Skin of body (tissue), 2 donors: ENCODE data around the gene STAM2. TPM values are rescaled to one million over a fixed set of nuclear protein-coding genes. Genes with fewer than 3 reads are reported as not detected.
"Not testable (repeated sequence)": the region's sequence is repeated elsewhere in the genome, so short reads cannot be mapped to it uniquely, and the experiment has no call there.

Experiments used
- DNase-seq: peaks from one replicate; lab custom pipeline; 2025; lab: John Stamatoyannopoulos, UW
- total RNA-seq: library from RNA; depleted of rRNA; stranded (reverse); fragments of >200 nt; gene quantifications from one replicate; pipeline ENCODE4 v1.2.3, GENCODE V29; 2014

The STAM2 gene
- total RNA-seq, 1 donor from 2014 or later: 33.9 TPM

DNA sequence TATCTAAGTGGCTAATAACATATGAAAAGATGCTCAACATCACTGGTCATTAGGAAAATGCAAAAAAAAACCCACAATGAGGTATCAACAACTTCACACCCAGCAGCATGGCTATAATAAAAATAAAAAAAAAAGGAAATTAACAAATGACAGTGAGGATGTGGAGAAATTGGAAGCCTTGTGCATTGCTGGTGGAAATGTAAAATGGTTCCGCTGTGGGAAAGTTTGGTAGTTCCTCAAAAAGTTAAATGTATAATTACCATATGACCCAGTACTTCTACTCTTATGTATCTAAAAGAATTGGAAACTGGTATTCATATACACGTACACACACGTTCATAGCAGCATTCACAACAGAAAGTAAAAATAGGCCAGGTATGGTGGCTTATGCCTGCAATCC lies 61.2 kb downstream of the STAM2 start:
- no peak for DNase-seq

DNA sequence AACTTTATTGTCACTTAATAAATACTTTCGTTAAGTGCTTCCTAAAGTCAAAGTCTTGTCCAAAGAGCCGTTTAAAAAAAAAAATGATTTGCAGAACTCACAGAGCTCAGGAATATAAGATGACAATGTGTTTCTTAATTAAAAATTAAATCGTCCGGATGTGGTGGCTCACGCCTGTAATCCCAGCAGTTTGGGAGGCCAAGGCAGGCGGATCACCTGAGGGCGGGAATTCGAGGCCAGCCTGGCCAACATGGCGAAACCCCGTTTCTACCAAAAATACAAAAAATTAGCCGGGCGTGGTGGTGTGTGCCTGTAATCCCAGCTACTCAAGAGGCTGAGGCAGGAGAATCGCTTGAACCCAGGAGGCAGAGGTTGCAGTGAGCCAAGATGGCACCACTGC lies 68.4 kb downstream of the STAM2 start:
- DNase-seq: not testable (repeated sequence)

DNA sequence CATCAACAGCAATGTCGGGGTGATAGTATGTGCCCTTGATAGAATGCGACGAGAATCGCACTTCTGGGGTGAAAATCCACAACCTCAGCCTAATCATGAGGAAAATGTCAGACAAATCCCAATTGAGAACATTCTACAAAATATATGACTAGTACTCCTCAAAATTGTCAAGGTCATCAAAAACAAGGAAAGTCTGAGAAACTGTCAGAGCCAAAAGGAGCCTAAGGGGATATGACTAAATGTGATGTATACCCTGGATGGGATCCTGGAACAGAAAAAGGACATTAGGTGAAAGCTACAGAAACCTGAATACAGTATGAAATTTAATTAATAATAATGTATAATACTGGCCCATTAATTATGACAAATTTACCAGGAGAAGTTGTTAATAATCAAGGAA lies 69.1 kb downstream of the STAM2 start:
- DNase-seq: no peak

DNA sequence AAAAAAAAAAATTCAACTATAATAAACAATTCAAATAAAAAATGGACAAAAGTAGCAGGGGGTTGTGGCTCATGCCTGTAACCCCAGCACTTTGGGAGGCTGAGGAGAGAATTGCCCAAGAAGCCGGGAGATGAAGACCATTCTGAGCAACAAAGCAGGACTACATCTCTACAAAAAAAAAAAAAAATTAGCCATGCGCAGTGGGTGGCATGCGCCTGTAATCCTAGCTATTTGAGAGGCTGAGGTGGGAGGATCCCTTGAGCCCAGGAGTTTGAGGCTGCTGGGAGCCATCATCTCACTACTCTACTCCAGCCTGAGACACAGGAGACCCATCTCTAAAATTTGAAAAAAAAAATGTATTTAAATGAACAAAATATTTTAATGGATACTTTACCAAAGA lies 72.3 kb downstream of the STAM2 start:
- no peak for DNase-seq

DNA sequence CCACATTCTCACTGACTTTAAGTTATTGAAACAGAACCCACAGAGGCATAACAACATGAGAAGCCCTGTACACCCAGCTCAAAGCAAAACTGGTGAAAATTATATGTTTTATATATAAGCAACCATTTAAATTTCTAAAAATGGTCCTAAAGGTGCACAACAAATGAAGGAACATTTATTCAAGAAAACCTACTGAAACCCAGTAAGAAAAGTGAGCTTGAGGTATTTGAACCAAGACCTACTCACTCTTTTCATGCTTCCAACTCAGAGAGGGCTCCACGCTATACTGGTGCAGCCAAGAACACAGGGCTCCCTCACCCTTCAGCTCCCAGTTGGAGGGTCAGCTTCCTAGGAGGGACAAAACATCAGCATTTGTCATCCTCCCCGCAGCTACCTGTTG lies 74.6 kb downstream of the STAM2 start:
- DNase-seq: no peak

DNA sequence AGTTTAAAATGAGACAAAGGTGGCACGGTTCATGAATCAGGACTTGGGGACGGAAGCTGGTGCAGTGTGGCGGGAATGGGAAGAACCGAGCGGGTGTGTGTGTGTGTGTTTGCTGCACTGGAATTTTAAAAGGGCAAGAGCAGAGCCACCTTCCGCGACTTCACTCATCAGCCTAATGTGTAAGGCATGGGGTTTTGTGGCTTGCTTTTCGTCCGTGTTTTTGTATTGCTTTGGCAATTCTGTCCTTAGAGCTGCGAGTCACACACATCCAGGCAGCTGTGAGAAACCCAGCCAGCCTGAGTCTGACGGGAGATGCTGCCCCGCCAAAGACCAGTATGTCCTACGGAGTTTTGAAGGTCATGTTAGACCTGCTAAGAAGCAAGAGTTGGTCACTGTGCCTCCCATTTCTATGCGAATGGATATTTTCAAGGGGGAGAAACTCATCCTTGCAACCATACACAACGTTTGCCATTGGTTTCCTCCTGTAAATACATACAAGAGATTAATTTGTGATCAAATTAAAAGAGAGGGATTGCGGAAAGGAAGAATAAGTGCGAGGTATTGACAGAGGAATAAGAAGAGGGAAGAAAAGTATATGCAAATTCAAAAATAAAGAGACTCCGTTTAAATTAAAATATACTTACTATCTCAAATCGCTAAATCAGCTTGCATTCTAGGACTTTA lies 76.1 kb downstream of the STAM2 start:
- DNase-seq: no peak

DNA sequence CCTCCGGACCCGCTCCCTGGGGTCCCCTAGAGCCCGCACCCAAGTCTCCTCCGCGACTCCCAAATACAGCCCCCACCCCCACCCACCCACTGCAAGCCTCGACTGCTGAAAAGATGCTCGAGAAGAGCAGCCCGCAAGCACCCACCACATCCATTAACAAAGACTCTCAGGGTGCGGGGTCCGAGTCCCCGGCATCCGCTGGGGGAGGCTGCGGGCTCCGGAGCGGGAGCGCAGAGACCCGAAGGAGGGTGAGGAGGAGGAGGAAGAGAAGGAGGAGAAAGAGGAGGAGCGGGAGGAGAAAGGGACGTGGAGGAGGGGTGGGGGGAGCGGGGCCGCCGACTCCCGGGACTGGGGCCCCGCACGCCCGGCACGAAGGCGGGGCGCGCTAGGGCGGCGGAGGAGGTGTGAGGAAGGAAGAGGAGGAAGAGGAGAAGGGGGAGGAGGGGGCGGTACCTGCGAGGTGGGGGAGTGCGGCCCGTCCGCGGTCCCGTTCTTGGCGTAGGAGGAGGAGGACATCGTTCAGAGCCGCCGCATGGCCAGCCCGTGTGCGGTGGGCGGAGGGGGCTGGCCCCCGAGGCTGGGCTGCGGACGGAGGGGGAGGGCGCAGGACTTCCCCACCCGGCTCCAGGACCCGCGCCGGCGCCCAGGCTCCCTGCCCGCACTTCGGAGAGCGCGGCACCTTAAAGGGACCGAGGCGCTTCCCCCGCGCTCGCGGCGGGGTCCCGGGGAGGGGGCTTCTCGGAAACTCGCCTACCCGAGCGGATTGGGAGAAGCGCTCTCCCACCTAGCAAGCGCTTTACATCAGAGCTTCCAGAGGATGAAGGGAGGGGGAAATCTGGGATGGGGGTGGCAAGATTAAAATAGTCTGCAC lies 76.8 kb downstream of the STAM2 start, which contains the start of gene CACNB4:
TSS of gene CACNB4 (minus strand) at position 549 of the 871 bp plus-strand sequence.
- DNase-seq: no peak

DNA sequence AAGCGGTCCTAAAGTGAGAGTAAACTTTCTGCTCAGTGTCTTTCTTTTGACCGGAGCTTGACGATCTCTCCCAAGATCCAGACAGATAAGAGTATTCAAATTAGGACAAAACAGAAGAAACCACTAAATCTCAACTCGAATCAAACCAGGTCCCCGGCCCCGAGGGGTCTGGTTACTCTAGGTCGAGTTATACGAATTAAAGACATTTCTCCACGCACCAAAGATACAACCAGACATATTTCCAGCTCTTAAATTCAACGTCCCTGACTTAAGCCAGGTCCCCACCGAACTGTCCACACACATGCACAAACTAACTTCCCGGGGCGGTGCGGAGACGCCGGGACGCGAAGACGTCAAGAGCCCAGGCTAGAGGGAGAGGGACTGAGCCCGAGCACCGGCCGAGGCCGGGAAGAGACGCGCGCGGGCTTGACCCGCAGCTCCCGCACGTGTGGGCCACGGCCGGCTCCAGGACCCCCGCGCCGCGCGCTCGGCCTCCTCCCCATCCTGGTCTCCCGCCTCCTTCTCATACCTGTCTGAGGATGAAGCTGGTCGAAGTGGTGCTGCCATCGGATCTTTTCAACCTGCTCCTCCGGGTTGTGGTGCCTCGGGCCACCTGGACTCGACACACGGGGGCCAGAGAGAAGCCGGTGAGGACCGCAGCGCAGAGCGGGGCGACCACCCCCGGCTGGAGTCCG lies 77.6 kb downstream of the STAM2 start:
- peak; percentile 50 for DNase-seq

DNA sequence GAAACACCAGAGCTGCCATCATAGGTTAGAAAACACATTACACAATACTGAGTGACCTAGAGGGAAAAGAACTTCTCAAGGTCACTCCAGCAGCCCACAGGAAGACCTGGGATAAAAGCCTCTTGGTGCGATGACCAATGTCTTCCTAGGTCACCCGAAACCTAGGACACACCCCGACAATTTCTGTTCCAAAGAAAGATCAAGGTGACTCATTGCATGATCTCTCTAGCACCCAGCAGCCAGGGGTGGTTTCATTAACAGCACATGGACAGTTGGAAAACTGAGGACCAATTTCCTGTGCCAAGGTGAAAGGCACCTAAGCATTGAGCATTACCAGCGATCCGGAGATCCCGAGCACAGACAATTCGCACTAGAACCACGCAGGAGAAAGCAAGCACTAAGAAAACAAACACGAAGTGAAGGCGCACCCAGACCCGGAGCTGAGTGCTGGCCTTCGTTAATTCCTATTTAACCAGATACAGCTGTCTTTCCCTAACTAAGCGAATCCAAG lies 78.2 kb downstream of the STAM2 start:
- DNase-seq: peak; percentile 50

DNA sequence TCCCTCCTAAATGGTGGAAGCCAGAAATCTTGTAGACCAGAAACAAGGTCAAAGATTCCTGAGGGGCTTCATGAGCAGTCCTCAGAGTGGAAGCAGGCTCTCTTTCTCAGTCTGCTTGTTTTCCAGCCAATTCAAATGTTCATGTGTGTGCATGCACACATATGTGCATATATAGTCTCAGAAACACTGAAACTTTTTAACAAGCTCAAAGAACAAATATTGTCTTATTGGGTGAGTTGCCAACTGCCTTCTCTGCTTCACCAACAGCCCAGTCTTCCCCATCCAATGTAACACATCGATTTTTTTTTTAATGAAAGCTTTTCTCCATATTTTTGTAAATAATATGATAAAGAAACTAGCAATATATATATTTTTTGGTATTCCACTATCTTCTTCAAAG lies 80.4 kb downstream of the STAM2 start:
- no peak for DNase-seq

DNA sequence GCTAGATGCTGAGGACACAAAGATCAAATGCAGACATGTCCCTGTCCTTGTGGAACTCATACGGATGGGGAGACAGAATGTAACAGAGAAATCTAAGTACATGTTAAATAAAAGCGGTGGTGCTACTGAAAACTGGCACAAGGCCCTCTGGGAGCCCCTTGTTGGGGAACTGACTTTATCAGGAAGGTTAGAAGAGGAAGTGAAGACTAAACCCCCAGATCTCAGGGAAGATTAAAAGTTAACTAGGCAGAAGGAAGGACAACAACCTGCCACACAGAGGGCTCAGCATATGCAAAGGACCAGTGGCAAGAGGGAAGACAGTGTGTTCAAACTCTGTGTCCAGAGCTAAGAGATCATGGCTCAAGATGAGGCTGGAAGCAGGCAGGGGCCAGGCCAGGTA lies 81.5 kb downstream of the STAM2 start:
- DNase-seq: no peak

DNA sequence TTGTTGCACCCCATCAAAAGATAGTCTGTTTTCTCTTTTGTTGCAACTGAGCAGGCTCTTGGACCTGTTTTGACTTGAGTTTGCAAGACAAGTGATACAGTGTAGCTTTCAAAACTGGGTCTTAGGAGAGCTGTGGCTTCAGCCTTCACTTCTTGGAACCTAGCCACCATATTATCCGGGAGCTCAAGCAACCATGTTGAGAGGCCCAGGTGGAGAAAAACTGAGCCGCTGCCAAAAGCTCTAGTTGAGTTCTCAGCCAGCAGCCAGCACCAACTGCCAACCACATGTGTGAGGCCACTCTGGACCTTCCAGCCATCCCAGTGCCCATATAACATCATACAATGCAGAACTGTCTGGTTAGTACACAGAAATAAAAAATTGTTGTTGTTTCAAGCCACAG lies 82.1 kb downstream of the STAM2 start:
- DNase-seq: no peak

DNA sequence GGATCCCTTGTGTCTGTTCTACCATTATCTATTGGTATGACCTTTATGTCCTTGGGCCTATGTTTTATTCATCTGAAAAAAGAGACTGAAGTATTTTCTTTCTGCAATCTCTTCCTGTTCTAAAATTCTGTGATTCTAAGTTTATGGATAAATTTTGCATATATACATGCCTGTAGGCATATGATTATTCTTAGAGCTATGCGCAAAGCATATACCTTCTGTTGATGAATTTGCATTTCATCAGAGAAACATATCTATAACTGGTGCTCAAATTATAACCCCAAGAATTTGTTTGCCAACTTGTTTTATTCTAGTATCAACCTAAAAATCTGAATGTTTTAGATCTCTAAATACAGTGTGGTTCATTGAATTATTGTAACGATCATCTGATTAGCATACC lies 83.5 kb downstream of the STAM2 start:
- DNase-seq: no peak

DNA sequence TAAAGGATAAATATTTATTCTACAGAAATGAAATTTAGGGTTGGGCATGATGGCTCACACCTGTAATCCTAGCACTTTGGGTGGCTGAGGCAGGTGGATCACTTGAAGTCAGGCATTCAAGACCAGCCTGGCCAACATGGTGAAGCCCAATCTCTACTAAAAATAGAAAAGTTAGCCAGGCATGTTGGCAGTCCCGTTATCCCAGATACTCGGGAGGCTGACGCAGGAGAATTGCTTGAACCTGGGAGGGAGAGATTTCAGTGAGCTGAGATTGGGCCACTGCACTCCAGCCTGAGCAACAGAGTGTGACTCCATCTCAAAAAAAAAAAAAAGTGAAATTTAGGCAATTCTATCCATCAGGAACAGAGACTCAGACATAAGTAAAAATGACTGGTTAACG lies 84.8 kb downstream of the STAM2 start:
- not testable (repeated sequence) for DNase-seq

DNA sequence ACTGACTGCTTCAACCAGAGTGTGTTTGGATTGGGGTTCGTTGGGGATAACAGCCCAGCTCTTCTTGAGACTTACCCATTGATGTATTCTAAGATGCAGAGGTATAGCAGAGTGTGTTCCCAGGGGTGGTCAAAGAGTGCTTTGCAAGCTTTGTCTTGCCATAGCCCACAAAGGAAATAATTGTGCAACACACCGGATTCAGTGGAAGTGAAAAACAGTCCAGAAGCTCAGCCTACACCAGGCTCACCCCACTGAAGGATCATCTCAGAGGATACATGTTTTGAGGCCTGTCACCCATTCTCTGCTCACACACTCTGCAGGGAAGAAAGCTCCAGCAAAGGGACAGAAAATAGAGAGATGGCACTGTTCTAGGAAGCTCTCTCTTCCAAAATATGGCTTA lies 86.3 kb downstream of the STAM2 start:
- no peak for DNase-seq

DNA sequence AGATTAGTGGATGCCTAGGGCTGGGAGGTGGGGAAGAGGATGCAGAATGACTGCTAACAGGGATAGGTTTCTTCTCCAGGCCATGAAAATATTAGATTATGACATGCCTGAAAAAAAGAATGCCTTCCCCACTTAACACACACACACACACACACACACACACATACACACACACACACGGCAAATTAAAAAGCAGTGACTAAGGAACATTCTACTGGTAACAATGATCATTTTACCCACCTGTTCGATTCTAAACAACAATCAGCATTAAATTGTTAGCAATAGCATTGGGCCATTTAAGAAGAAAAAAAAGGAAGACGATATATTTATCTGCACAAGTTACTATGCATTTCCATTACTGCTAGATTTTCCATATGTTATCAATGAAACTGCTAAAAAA lies 87.6 kb downstream of the STAM2 start:
- no peak for DNase-seq

DNA sequence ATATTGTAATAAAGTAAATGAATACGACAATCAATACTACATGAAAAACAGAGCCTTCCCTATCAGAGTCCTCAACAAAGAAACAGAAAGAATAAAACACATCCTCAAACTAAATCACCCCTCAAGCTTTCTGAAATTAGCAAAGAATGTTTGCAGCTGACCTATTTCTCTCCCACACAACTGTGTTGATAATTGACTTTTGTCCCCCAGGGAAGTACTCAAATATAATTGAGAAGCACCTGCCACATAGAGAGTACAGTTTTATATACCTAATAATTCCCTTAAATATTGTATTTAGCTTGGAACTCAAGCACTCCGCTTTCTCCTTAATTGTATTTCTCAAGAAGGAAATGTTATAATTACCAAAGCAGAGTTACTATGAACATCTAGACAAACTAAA lies 89.3 kb downstream of the STAM2 start:
- DNase-seq: no peak

DNA sequence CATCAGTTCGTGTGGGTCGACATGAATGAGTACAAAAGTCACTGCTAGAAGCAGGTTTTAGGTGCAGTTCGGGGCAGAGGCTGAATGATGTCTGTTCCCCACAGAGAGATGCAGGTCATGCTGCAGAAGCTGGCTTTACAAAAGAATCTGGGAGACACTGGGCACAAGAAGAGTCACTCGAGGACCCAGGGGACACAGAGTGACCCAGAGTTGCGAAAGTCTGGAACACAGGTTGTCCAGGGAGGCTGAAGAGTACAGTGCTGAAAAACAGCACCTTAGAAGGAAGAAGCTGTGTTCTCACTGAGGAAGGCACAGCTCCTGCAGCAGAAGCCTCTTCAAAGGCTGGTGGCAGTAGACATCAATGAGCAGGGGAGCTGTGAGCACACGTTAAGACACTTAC lies 91.5 kb downstream of the STAM2 start:
- no peak for DNase-seq

DNA sequence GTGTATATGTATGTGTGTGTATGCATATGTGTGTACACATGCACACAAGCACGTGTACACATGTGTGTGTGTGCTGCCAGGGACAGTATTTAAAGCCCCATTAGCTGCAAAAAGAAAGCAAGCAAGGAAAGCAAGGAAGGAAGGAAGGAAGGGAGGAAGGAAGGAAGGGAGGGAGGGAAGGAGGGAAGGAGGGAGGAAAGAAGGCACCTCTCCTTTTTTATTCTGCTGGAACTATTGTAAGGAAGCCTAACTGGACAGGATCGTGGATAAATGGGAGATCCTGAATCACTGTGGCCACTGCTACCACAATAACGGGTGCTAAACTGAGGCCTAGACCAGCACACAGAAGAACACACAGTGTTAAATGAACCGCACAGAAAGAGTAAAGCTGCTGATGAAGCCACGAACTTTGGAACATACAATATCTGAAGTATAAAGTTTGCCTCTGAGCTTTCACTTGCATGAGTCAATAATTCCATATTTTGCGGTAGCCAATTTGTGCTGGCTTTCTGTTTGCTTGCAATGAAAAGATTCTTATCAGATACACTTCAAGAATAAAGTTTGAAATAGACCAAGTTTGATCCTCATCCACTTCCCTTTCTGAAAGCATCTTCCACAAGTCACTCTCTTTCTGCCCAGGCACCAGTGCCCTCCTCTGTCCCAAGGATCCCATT lies 92.2 kb downstream of the STAM2 start:
- DNase-seq: no peak

DNA sequence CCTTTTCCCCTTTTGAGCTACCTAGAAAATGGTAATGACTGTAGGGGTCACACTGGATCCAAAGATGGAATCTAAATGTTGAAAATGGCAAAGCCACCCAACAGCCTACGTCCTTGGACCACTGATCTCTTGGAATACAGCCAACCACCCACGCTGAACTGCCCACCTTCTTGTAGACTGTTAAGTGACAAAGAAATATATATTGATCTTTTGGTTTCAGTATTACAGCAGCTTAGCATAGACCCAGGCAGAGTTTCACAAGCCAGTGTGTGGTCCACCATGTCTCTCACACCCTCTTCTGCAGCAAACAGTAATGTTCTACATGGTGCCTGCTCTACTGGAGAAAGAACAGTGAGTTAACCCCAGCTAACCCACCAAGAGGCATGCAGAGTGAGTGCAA lies 96.9 kb downstream of the STAM2 start:
- DNase-seq: no peak

DNA sequence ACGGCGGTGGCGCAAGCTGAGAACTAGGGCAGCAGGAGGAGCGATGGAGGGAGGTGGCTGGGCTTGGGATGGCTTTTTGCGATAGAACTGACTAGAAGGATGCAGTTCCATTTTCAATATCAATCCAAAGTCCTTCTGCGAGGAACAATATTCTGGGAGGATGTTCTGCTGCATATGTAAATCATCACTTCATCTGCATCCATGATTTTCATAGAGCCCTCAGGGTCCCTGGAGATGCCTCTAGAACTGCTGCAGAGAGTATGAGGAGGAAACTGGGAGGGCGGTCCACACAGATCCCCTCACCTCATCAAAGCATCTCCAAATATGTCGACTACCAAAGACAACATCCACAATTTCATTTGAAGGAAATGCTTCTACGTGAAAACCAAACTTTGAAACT lies 97.5 kb downstream of the STAM2 start:
- no peak for DNase-seq
